GM21825 (cell line): ENCODE measurements around the gene MYRF.

Experiments used
- ATAC-seq: cut with Tn5 transposase; IDR thresholded peaks from one replicate; pipeline ENCODE4 v1.9.1; 2021; ENCODE audit warnings: mild to moderate bottlenecking, moderate library complexity; ENCODE audit not compliant: unreplicated experiment

The MYRF gene

GRCh38 chr11:61837411-61838005 lies 85.1 kb downstream of the MYRF start:
- ATAC-seq = no peak
